ENCODE measurements around the gene NDST3. TPM values are rescaled to one million over a fixed set of nuclear protein-coding genes. Genes with fewer than 3 reads are reported as not detected.

The NDST3 gene
- total and polyA plus RNA-seq, 2 of the 13 experiments (the other 11 are each of a cell fraction or from before 2014, with no cell fraction given) = not detected

GRCh38 chr4:118278473-118279274 lies 244.4 kb downstream of the NDST3 start (continued):
- TF ChIP-seq, protein P1, sequence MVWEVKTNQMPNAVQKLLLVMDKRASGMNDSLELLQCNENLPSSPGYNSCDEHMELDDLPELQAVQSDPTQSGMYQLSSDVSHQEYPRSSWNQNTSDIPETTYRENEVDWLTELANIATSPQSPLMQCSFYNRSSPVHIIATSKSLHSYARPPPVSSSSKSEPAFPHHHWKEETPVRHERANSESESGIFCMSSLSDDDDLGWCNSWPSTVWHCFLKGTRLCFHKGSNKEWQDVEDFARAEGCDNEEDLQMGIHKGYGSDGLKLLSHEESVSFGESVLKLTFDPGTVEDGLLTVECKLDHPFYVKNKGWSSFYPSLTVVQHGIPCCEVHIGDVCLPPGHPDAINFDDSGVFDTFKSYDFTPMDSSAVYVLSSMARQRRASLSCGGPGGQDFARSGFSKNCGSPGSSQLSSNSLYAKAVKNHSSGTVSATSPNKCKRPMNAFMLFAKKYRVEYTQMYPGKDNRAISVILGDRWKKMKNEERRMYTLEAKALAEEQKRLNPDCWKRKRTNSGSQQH (CRISPR knock-in tag; IDR thresholded peaks at IDR 0.05; ENCODE audit: low read depth) = peak; percentile 61; the same call in 1 of the 2 replicates
- peak; percentile 77; the same call in 1 of the 2 replicates for TF ChIP-seq ZNF124 (CRISPR knock-in tag; IDR thresholded peaks at IDR 0.05)
- TF ChIP-seq ZFP37 (CRISPR knock-in tag; IDR thresholded peaks at IDR 0.05; ENCODE audit: borderline replicate concordance) = peak; percentile 85
- peak; percentile 43; the same call in 1 of the 2 replicates for TF ChIP-seq ZNF331 (CRISPR knock-in tag; IDR thresholded peaks at IDR 0.05)
- peak; percentile 52; the same call in 1 of the 2 replicates for TF ChIP-seq ZFYVE20 (CRISPR knock-in tag; IDR thresholded peaks at IDR 0.05; ENCODE audit: borderline replicate concordance, low read depth)
- TF ChIP-seq ZNF260 (CRISPR knock-in tag; IDR thresholded peaks at IDR 0.05; ENCODE audit: borderline replicate concordance, low read depth) = no peak
- peak; percentile 82; the same call in 1 of the 2 replicates for TF ChIP-seq FOXJ3 (CRISPR knock-in tag; IDR thresholded peaks at IDR 0.05; ENCODE audit: borderline replicate concordance)
- TF ChIP-seq, protein P2, sequence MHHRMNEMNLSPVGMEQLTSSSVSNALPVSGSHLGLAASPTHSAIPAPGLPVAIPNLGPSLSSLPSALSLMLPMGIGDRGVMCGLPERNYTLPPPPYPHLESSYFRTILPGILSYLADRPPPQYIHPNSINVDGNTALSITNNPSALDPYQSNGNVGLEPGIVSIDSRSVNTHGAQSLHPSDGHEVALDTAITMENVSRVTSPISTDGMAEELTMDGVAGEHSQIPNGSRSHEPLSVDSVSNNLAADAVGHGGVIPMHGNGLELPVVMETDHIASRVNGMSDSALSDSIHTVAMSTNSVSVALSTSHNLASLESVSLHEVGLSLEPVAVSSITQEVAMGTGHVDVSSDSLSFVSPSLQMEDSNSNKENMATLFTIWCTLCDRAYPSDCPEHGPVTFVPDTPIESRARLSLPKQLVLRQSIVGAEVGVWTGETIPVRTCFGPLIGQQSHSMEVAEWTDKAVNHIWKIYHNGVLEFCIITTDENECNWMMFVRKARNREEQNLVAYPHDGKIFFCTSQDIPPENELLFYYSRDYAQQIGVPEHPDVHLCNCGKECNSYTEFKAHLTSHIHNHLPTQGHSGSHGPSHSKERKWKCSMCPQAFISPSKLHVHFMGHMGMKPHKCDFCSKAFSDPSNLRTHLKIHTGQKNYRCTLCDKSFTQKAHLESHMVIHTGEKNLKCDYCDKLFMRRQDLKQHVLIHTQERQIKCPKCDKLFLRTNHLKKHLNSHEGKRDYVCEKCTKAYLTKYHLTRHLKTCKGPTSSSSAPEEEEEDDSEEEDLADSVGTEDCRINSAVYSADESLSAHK (CRISPR knock-in tag; IDR thresholded peaks at IDR 0.05; ENCODE audit: borderline replicate concordance) = peak; percentile 75; the same call in 1 of the 2 replicates
- no peak for TF ChIP-seq ZNF737 (CRISPR knock-in tag; IDR thresholded peaks at IDR 0.05; ENCODE audit: borderline replicate concordance)
- TF ChIP-seq TEAD3 (CRISPR knock-in tag; optimal IDR thresholded peaks at IDR 0.05; ENCODE audit: borderline replicate concordance) = peak; percentile 52
- no peak for TF ChIP-seq SMARCC2 (IDR thresholded peaks at IDR 0.05)
- TF ChIP-seq, protein P3, sequence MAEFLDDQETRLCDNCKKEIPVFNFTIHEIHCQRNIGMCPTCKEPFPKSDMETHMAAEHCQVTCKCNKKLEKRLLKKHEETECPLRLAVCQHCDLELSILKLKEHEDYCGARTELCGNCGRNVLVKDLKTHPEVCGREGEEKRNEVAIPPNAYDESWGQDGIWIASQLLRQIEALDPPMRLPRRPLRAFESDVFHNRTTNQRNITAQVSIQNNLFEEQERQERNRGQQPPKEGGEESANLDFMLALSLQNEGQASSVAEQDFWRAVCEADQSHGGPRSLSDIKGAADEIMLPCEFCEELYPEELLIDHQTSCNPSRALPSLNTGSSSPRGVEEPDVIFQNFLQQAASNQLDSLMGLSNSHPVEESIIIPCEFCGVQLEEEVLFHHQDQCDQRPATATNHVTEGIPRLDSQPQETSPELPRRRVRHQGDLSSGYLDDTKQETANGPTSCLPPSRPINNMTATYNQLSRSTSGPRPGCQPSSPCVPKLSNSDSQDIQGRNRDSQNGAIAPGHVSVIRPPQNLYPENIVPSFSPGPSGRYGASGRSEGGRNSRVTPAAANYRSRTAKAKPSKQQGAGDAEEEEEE (CRISPR knock-in tag; IDR thresholded peaks at IDR 0.05; ENCODE audit: borderline replicate concordance) = no peak
- TF ChIP-seq, protein P4, sequence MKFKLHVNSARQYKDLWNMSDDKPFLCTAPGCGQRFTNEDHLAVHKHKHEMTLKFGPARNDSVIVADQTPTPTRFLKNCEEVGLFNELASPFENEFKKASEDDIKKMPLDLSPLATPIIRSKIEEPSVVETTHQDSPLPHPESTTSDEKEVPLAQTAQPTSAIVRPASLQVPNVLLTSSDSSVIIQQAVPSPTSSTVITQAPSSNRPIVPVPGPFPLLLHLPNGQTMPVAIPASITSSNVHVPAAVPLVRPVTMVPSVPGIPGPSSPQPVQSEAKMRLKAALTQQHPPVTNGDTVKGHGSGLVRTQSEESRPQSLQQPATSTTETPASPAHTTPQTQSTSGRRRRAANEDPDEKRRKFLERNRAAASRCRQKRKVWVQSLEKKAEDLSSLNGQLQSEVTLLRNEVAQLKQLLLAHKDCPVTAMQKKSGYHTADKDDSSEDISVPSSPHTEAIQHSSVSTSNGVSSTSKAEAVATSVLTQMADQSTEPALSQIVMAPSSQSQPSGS (CRISPR knock-in tag; IDR thresholded peaks at IDR 0.05) = no peak
- TF ChIP-seq FOXO1 (CRISPR knock-in tag; IDR thresholded peaks at IDR 0.05) = peak; percentile 58; the same call in 1 of the 2 replicates
- no peak for TF ChIP-seq NFE2L2 (IDR thresholded peaks at IDR 0.05; ENCODE audit: low read length)
- TF ChIP-seq PAXIP1 (CRISPR knock-in tag; conservative IDR thresholded peaks at IDR 0.05) = peak; percentile 57
- no peak for TF ChIP-seq RNF2 (conservative IDR thresholded peaks at IDR 0.05; ENCODE audit: low read depth)
- peak; percentile 75; the same call in 1 of the 2 replicates for TF ChIP-seq RFXAP (CRISPR knock-in tag; IDR thresholded peaks at IDR 0.05; ENCODE audit: borderline replicate concordance)
